GM19025 (cell line): ENCODE results near the gene TUT1.
"Not testable (repeated sequence)": the region's sequence is repeated elsewhere in the genome, so short reads cannot be mapped to it uniquely, and the experiment has no call there.

ENCODE experiments used
- ATAC-seq: cut with Tn5 transposase; IDR thresholded peaks from one replicate; pipeline ENCODE4 v1.9.1; 2021; ENCODE audit warnings: mild to moderate bottlenecking, low read depth, moderate library complexity; ENCODE audit not compliant: unreplicated experiment

TUT1 gene

DNA sequence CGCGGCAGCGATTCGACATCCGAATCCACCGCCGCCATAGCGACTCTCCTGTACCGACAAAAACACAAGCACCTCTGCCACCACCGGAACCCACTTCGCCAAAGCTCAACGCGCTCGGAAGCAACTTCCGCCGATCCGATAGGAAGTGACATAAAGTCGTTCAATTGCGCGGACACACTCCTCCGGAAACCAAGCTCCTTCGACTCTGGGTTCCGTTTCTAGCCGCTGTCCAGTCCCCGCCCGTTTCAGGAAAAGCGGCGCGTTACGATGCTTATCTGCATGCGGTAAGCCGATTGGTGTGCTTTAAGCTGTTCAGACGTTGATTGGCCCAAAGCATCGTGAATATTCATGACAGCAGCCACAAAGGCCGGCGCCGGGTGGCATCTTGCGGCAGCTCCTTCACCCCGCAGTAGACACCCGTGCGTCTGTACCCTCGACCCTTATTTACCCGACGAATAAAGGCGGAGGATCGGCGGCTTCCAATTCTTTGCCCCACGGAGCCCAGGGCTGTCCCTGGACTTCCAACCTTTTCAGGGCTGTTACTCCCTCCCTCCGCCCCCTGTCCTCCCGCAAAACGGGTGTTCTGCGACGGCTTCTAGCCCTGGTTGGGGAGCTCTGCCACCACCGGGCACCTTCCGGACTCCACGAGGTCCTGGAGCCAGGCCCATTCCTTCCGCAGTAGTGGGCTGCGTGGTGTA, at the start of gene TUT1:
TSS of gene TUT1 (minus strand) at position 76 of the 698 bp plus-strand sequence. CDS start at position 38, 38 bp downstream.
- ATAC-seq: peak; percentile 84

- no peak for ATAC-seq
These were observed 41.2 kb upstream of the TUT1 start for GRCh38 chr11:62632492-62632891.

- ATAC-seq: no peak
These were observed 36.4 kb upstream of the TUT1 start for GRCh38 chr11:62627713-62628112.

DNA sequence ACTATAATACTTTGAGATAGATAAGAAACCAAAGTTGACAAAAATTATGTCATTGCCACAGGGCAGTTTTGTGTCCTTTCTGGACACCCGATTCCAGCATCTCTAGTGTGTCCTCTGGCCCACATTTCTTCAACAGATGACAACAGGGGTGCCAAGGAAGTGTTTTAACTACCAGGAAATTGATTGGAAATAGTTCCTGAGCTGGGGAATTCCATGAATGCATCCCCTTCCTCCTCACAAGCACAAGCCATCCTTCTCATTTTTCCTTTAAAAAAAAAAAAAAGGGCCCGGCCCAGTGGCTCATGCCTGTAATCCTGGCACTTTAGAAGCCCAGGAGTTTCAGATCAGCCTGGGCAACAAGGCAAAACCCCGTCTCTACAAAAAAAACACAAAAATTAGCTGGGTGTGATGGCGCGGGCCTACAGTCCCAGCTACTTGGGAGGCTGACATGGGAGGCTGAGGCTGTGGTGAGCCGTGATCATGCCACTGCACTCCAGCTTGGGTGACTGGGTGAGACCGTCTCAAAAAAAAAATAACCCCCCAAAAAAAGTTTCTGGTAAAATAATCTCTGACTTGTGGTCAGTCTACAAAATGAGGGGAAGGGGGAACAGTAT, 31.3 kb upstream of the TUT1 start:
- no peak for ATAC-seq

DNA sequence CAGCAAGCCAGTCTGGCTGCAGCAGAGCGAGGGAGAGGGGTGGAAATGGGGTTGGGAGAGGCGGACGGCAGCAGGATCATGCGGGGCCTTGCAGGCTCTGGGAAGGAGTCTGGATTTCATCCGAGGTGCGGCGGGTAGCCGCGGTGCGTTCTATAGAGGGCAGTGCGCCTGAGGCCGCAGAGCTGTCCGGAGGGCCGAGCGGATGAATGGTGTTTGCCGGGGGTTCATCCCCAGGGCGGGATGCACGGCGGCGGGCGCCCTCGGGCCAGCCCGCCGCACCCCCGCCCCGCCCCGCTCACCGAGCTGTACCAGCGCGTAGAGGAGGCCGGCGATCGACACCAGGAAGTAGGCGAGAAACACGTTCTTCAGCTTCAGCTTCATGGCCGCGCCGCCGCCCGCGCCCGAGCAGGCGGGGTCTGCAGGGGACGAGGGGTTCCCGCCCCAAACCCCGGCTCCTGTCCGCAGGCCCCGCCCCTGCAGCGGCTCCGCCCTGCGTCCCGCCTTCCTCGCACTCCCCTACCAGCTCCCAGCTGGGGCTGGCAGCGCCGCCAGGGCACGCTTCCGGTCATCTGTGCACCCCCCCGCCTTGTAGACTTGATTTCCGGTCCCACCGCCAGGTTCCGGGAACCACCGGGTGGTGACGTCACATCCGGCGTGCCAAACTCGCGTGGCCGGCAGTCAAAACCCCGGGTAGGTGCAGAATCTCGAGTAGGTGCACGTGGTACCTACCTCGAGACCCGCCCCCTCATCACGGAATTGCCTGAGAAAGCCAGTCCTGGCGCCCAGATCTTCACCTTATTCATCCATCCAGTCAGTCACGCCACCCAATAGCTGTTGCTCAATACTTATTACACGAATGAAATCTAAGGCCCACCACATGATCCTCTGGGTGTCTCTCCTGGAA, 30.5 kb upstream of the TUT1 start, which contains the start of gene B3GAT3:
TSS of gene B3GAT3 (minus strand) at position 420 of the 904 bp plus-strand sequence. CDS start at position 381, 39 bp downstream.
- ATAC-seq: peak; percentile 96

DNA sequence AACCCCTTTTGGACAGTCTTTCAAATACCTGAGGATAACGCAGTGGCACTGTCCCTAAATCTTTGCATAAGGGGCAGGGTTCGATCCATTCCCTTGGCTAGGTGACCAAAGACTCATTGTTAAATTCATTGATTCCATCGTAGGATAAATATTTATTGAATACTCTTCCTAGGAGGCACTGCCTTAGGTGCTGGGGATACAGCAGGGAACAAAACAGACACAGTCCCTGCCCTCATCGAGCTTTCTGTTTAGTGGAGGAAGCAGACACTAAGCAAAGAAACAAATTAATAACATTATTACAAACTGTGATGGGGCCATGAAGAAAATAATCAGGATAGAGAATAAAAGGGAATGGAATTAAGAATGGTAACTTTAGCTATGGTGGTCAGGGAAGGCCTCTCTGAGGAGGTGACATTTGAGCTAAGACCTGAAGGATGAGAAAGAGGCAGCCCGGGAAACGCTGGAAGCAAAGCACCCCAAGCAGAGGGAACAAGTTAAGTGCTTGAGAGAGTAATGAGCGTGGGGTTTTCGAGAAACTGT, 29.8 kb upstream of the TUT1 start:
- ATAC-seq: no peak

DNA sequence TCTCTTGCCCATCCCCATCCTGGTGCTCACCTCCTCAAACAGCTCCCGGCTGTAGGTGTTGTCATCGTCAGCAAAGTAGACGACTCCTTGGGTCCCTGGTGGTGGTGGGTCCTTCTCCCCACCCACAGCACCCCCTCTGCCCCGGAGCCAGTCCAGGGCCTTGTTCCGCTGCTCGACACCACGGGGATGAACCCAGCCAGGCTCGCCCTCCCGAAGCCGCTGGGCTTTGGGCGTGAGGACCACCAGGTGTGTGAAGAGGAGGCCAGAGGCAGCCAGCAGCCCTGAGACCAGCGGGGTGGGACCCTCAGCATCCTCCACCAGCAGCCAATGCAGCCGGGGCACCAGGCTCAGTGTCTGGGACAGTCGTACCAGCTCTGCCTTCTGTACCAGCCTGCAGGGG, 25.6 kb upstream of the TUT1 start:
- ATAC-seq: not testable (repeated sequence)

DNA sequence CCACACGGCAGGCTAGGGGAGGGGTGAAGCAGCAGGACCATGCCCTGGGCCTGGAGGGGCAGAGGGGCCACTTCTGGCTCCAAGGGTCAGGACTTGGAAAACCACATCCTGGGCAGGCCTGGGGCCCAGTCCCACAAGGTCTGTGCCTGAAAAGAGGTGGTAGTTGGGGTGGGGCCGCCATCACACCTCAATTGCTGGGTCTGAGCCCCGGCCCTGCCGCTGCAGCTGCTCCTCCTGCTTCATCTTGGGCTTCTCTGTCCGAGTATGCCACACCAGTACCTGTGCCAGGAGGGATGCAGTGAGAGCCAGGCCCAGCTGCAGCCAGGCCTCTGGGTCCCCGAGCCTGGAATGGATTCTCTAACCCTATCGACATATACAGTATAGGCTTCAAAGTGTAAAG, 24.2 kb upstream of the TUT1 start:
- ATAC-seq: no peak

GRCh38 chr11:62614275-62614674, 23.0 kb upstream of the TUT1 start:
- no peak for ATAC-seq

DNA sequence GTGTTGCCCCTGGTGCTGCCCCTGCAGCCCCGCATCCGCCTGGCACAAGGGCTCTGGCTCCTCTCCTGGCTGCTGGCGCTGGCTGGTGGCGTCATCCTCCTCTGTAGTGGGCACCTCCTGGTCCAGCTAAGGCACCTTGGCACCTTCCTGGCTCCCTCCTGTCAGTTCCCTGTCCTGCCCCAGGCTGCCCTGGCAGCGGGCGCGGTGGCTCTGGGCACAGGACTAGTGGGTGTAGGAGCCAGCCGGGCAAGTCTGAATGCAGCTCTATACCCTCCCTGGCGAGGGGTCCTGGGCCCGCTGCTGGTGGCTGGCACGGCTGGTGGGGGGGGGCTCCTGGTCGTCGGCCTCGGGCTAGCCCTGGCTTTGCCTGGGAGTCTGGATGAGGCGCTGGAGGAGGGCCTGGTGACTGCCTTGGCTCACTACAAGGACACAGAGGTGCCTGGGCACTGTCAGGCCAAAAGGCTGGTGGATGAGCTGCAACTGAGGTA, 22.0 kb upstream of the TUT1 start:
- no peak for ATAC-seq

DNA sequence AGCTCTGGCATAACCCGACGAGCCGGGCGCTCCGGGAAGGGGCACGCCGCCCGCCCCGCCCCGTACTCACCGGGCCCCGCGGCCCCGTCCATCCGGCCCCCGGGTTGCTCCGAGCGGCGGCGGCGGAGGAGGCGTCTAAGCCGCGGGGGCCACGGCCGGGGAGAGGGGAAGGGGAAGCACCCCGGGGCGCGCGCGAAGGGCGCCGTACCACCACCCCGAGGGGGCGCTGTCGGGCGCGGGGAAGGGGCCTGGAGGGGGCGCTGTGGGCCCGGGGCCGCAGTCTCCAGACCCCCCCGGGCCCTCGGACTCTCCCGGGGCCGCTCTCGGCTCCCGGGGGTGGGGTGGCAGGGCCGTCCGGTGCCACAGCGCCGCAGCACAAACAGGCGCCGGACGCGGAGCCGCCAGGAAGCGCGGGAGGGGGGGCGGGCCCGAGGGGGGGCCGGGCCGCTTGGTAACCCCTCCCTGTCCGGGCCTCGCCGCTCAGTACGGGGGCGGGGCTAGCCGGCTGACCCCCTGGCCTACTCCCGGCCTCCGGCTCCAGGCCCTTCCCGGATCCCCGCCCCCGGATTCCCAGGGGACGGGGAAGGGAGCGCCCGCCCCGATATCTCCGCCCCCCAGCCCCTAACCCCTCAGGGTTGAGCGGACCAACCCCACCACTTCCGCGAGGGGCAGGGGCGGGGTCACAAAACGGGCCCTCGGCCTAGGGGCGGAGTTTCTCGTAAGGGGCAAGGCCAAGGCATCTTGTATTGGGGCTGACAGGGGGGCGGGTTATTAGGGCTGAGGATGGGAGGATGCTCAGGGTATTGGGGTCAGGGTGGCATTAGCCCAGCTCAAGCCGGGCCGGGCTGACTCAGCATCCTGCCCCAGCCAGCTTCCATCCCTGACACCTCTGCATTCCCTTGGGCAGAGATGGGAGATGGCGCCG, 21.3 kb upstream of the TUT1 start, which contains the start of the genes EML3 and ROM1:
TSS of gene EML3 (minus strand) at position 410 of the 925 bp plus-strand sequence. CDS start at position 92, 318 bp downstream.
TSS of gene ROM1 (plus strand) at position 892 of the 925 bp plus-strand sequence. CDS start at position 917, 25 bp downstream.
- peak; percentile 69 for ATAC-seq

GRCh38 chr11:62611705-62612365, 20.5 kb upstream of the TUT1 start:
- ATAC-seq: peak; percentile 18

DNA sequence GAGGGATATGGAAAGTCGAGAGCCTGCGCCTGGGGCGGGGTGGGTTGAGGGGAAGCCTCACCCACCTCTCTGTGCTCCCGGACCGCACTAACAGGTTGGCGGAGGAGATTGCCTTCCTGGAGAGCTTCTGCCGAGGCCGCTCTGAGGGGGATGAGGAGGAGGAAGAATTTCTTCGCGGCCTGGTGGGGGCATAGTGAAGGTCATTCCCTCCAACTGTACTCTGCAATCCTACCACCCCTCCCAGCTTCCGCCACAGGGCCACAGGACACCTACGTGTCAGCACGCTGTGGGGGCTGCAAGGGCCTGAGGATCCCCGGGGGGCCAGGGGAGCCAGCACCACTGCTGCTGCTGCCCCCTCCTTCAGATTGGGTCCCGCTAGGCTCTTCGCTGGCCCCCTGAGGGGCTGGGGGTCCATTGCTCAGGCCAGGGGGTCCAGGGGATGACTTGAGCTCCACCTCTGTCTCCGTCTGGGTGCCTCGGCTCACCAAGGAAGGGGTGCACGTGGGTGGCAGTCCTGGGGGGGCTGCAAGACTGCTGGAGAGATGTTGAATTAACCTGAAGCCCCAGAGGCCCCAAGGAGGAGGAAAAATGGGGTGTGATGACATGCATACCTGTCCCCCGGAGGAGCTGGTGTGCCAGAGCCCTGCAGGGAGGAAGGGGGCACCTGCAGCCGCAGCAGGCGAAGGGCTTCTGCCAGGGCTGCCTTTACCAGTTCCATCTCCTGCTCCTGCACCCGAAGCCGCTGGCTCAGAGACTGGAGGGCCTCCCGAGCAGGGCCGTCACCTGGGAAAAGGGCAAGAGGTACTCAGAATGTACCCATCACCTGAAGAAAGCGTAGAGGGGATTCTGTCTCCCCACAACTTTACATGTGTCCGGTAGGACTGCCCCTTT, 19.7 kb upstream of the TUT1 start:
- ATAC-seq: no peak

GRCh38 chr11:62610403-62610802, 19.1 kb upstream of the TUT1 start:
- ATAC-seq: no peak

DNA sequence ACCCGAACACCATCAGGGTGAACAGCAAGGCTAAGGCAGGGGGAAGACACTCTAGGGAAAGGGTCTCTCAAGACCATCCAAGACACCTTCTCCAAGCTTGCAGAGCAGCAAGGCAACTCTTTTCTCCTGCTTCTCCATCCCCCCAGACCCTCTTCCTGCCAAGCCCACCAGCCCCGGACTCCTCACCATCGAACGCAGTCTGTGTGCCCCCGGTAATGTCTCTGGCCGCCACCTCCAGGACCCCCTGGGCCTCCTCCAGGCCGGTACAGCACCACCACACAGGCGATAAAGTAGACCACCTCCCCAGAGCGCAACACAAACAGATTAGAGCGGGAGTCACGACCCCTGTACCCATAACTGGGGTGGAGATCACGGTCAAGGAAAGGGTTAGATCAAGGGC, 17.5 kb upstream of the TUT1 start:
- no peak for ATAC-seq

- no peak for ATAC-seq
These were observed 16.4 kb upstream of the TUT1 start for GRCh38 chr11:62607714-62608113.

- no peak for ATAC-seq
These were observed 14.6 kb upstream of the TUT1 start for GRCh38 chr11:62605902-62606301.

- ATAC-seq: no peak
These were observed 14.1 kb upstream of the TUT1 start for GRCh38 chr11:62605467-62605866.
